Caco-2 (cell line): ENCODE data around the gene RPLP2. TPM values are rescaled to one million over a fixed set of nuclear protein-coding genes. Genes with fewer than 3 reads are reported as not detected.
A peak's percentile ranks its signal among the peaks of the same experiment; 100 is the strongest.

Experiments used
- BruUV-seq: library from RNA; stranded (reverse); fragments of 400-500 nt; replicated peaks from 2 replicates; lab custom pipeline; 2021; lab: Mats Ljungman, UMichigan
- CTCF ChIA-PET: fragments of 300-600 bp; sonication (Branson Sonifier 250); formaldehyde crosslinking; loops from one replicate; lab custom pipeline; 2022; ENCODE audit warnings: antibody characterized with exemption; lab: Charles Lee
- POLR2A ChIA-PET: fragments of 300-600 bp; sonication (Branson Sonifier 250); formaldehyde crosslinking; loops from one replicate; lab custom pipeline; 2022; ENCODE audit warnings: antibody characterized with exemption; lab: Charles Lee
- DNase-seq, 2 experiments: peaks; one replicate each; pipeline versions ENCODE4 v3.0.0 to v3.0.0-alpha.2; 2020 to 2022
- H3K27me3 ChIP-seq: replicated peaks from 2 replicates; pipeline ENCODE4 v1.6.0; 2011; ENCODE audit warnings: low read length; ENCODE audit not compliant: control insufficient read depth, insufficient read depth
- H3K36me3 ChIP-seq: 2 replicates; pipeline ENCODE4 v1.5.1; 2011; ENCODE audit warnings: low read length; ENCODE audit not compliant: control insufficient read depth, insufficient read depth
- H3K4me1 ChIP-seq: fragments of 250-450 bp; sonication (Bioruptor Pico); 2 replicates; pipeline ENCODE4 v1.5.1; 2020; ENCODE audit warnings: mild to moderate bottlenecking
- H3K4me3 ChIP-seq: 2 replicates; pipeline ENCODE4 v1.5.1; 2011; ENCODE audit warnings: low read depth, mild to moderate bottlenecking, control low read depth, low read length
- H3K9me3 ChIP-seq: fragments of 250-450 bp; sonication (Bioruptor Pico); 2 replicates; pipeline ENCODE4 v1.5.1; 2020; ENCODE audit warnings: mild to moderate bottlenecking, moderate library complexity
- H3K27ac Mint-ChIP-seq: one replicate; pipeline ENCODE4 v1.8.0; 2022; ENCODE audit warnings: mixed read lengths; ENCODE audit not compliant: unreplicated experiment
- H3K27me3 Mint-ChIP-seq: one replicate; pipeline ENCODE4 v1.8.0; 2022; ENCODE audit warnings: mixed read lengths; ENCODE audit not compliant: insufficient read depth, unreplicated experiment
- H3K36me3 Mint-ChIP-seq: one replicate; pipeline ENCODE4 v1.8.0; 2022; ENCODE audit warnings: mild to moderate bottlenecking, mixed read lengths; ENCODE audit not compliant: insufficient read depth, unreplicated experiment
- H3K4me1 Mint-ChIP-seq: one replicate; pipeline ENCODE4 v1.8.0; 2022; ENCODE audit warnings: low read depth, mixed read lengths; ENCODE audit not compliant: unreplicated experiment
- H3K4me3 Mint-ChIP-seq: one replicate; pipeline ENCODE4 v1.8.0; 2022; ENCODE audit warnings: mild to moderate bottlenecking, moderate library complexity, mixed read lengths; ENCODE audit not compliant: unreplicated experiment
- H3K9me3 Mint-ChIP-seq: one replicate; pipeline ENCODE4 v1.8.0; 2022; ENCODE audit warnings: mixed read lengths; ENCODE audit not compliant: unreplicated experiment
- intact Hi-C: fragments of 100-400 bp; cut with micrococcal nuclease; formaldehyde crosslinking; loops from one replicate; pipeline ENCODE4 v1.10.0; 2022; ENCODE audit not compliant: unreplicated experiment
- total RNA-seq: library from RNA; stranded (reverse); gene quantifications from 2 replicates; pipeline ENCODE4 v1.2.3, GENCODE V29; 2022
- TF ChIP-seq, protein P1 (sequence below), 2 experiments: fragments of 200-600 bp in 1 of 2; IDR thresholded peaks; 1 replicate in 1 of 2; 2 replicates in 1 of 2; pipeline versions ENCODE4 v1.5.1 to v1.8.0; 2011 to 2022; ENCODE audit warnings: antibody characterized with exemption in 1 of 2, control low read depth in 1 of 2, inconsistent platforms in 1 of 2, low read depth in 1 of 2, low read length in 1 of 2, mild to moderate bottlenecking in 1 of 2, moderate library complexity in 1 of 2; ENCODE audit not compliant: insufficient read depth in 1 of 2, severe bottlenecking in 1 of 2, unreplicated experiment in 1 of 2

The RPLP2 gene
- total RNA-seq, 1 experiment from 2014 or later, result 2,622 TPM

- Histone ChIP-seq H3K36me3 (peaks cover under 1% of the 10 kb centered on the region; the same call in 1 of the 2 replicates), H3K4me1 (peaks cover 35% of the 10 kb centered on the region), H3K9me3 (no peaks in the 10 kb centered on the region), H3K27me3 (no peaks in the 10 kb centered on the region), H3K4me3 (peak overlapping the region; percentile 81)
- Mint-ChIP-seq H3K4me3 (peak overlapping the region; percentile 79), H3K4me1 (peaks cover 19% of the 10 kb centered on the region), H3K27ac (no peak overlapping the region), H3K9me3 (no peaks in the 10 kb centered on the region), H3K36me3 (peaks cover 45% of the 10 kb centered on the region), H3K27me3 (no peaks in the 10 kb centered on the region)
- TF ChIP-seq, protein P1, sequence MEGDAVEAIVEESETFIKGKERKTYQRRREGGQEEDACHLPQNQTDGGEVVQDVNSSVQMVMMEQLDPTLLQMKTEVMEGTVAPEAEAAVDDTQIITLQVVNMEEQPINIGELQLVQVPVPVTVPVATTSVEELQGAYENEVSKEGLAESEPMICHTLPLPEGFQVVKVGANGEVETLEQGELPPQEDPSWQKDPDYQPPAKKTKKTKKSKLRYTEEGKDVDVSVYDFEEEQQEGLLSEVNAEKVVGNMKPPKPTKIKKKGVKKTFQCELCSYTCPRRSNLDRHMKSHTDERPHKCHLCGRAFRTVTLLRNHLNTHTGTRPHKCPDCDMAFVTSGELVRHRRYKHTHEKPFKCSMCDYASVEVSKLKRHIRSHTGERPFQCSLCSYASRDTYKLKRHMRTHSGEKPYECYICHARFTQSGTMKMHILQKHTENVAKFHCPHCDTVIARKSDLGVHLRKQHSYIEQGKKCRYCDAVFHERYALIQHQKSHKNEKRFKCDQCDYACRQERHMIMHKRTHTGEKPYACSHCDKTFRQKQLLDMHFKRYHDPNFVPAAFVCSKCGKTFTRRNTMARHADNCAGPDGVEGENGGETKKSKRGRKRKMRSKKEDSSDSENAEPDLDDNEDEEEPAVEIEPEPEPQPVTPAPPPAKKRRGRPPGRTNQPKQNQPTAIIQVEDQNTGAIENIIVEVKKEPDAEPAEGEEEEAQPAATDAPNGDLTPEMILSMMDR (IDR thresholded peaks at IDR 0.05; ENCODE audit: insufficient read depth in 1 of 2, low read depth in 1 of 2, low read length in 1 of 2, severe bottlenecking in 1 of 2, unreplicated experiment in 1 of 2), result no peak
- ChIA-PET POLR2A (interaction anchor here (0.6 to 4.9 kb wide), 3 partner anchors 9 to 31 kb away, joined by 3 to 33 read pairs (median 3); partner anchors contain the start of gene PNPLA2), CTCF (interaction anchor here (0.6 to 2.4 kb wide), 2 partner anchors 11 to 12 kb away, joined by 3 to 10 read pairs; partner anchors contain the start of gene PNPLA2)
- no peak for DNase-seq
- intact Hi-C loops, result no loop called here
- no TSS peak for BruUV-seq
Observed at GRCh38 chr11:831961-832528, 22.3 kb downstream of the RPLP2 start.

DNA sequence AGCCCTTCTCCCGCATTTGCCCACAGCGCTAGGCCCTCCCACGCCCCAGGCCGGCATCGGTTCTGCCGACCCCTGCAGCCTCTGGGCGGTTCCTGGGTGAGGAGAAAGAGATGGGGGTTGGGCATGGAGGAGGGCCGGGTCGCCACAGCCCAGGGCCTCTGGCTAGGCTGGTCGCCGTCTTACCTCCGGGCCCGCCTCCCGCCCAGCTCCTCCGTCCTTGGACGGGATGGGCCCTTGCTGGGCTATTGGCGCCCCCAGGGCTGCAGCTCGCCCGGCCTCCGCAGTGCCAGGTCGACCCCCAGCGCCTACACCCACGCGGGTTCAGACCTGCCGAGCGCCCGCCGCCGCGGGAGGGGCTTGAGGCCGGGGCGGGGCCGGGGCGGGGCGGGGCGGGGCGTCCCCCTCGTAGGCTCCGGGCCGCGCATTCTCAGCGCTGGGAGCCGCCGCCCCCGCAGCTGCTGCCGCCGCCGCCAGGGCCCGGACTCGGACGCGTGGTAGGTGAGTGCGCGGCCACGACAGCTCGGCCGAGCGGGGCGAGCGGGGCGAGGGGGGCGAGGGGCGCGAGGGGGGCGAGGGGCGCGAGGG is 22.9 kb downstream of the RPLP2 start, which contains the start of gene CD151:
Gene CD151 (plus strand): TSS at position 424 of the 585 bp plus-strand sequence. CDS start 3,118 bp downstream, outside the sequence.
- Mint-ChIP-seq H3K27me3 (no peaks in the 10 kb centered on the region), H3K36me3 (peaks cover 51% of the 10 kb centered on the region), H3K4me3 (peak within 1 kb of the TSS; percentile 79), H3K4me1 (peaks cover 16% of the 10 kb centered on the region), H3K9me3 (no peaks in the 10 kb centered on the region), H3K27ac (peak within 1 kb of the TSS; percentile 71)
- TF ChIP-seq, protein P1 (IDR thresholded peaks at IDR 0.05; ENCODE audit: insufficient read depth in 1 of 2, low read depth in 1 of 2, low read length in 1 of 2, severe bottlenecking in 1 of 2, unreplicated experiment in 1 of 2), result no peak
- Histone ChIP-seq H3K9me3 (no peaks in the 10 kb centered on the region), H3K27me3 (no peaks in the 10 kb centered on the region), H3K4me1 (peaks cover 33% of the 10 kb centered on the region), H3K4me3 (peak within 1 kb of the TSS; percentile 81), H3K36me3 (peaks cover 3% of the 10 kb centered on the region)
- intact Hi-C loops, result loop anchor here (1.0 kb wide), 1 partner anchor 11 kb away; no protein-coding TSS in a partner anchor
- BruUV-seq, result no TSS peak
- ChIA-PET POLR2A (interaction anchor here (0.6 to 4.9 kb wide), 2 partner anchors 8 to 13 kb away, joined by 3 to 33 read pairs; partner anchors contain the start of gene PNPLA2), CTCF (interaction anchor here (0.6 kb wide), 1 partner anchor 11 kb away, joined by 3 read pairs; no protein-coding TSS in a partner anchor)
- DNase-seq, result peak in 1 of 2 experiments; percentile 72

DNA sequence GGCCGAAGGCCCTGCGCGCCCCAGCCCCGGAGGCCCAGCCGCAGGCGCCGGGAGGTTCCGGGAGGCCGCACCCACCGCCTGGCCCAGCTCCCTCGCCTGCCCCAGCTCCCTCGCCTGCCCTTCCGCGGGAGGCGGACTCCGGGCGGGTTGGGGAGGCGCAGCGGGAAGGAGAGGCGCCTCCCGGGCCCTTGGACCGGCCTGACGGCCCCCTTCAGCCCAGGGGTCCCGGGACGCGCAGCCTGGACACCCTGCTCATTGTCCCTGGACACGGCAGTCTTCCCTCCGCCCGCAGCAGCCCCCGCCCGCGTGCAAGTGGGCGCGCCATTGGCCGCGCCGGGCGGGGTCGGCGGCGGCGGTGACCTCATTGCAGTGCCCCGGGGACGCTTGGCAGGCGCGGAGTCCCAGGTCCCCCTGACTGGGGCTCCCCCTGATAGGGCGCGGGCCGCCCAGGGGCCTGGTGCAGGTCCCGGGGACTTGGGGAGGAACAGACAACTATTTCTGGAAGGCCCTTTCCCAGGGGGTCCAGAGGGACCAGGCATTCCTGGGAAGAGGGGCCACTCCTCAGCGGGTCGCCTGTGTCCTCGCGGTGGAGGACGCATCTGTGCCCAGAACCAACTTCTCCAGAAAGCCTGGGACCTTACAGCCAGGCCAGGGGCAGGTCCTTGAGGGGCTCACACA is 23.5 kb downstream of the RPLP2 start:
- TF ChIP-seq, protein P1 (IDR thresholded peaks at IDR 0.05; ENCODE audit: insufficient read depth in 1 of 2, low read depth in 1 of 2, low read length in 1 of 2, severe bottlenecking in 1 of 2, unreplicated experiment in 1 of 2), result no peak
- H3K9me3 ChIP-seq, result no peaks in the 10 kb centered on the region
- peaks cover 5% of the 10 kb centered on the region for H3K36me3 ChIP-seq
- POLR2A ChIA-PET, result interaction anchor here (1.0 to 4.9 kb wide), 3 partner anchors 10 to 24 kb away, joined by 4 to 33 read pairs (median 6); partner anchors contain the start of genes PNPLA2 and RPLP2
- Mint-ChIP-seq H3K9me3 (no peaks in the 10 kb centered on the region), H3K27me3 (no peaks in the 10 kb centered on the region), H3K27ac (peak overlapping the region; percentile 71), H3K36me3 (peaks cover 57% of the 10 kb centered on the region), H3K4me1 (peaks cover 10% of the 10 kb centered on the region), H3K4me3 (peak overlapping the region; percentile 79)
- peak overlapping the region; percentile 81 for H3K4me3 ChIP-seq
- BruUV-seq, result no TSS peak
- H3K27me3 ChIP-seq, result no peaks in the 10 kb centered on the region
- DNase-seq, result peak in 1 of 2 experiments; percentile 74
- H3K4me1 ChIP-seq, result peaks cover 27% of the 10 kb centered on the region
- intact Hi-C loops, result loop anchor here (1.0 kb wide), 1 partner anchor 10 kb away; no protein-coding TSS in a partner anchor
- CTCF ChIA-PET, result no interaction called here
